GM19193 (cell line): ENCODE measurements around the gene MYO5B.

ENCODE experiments used
- POLR2A ChIP-seq: IDR thresholded peaks from 4 replicates; pipeline ENCODE4 v1.6.1; 2011; ENCODE audit not compliant: insufficient read depth, insufficient read length; ENCODE audit errors: extremely low read depth

The MYO5B gene

GRCh38 chr18:49899657-49900330 is 295.2 kb downstream of the MYO5B start:
- no peak for TF ChIP-seq POLR2A

GRCh38 chr18:49898421-49898820 is 296.5 kb downstream of the MYO5B start:
- TF ChIP-seq POLR2A: no peak

GRCh38 chr18:49894517-49895226 is 300.3 kb downstream of the MYO5B start:
- no peak for TF ChIP-seq POLR2A

DNA sequence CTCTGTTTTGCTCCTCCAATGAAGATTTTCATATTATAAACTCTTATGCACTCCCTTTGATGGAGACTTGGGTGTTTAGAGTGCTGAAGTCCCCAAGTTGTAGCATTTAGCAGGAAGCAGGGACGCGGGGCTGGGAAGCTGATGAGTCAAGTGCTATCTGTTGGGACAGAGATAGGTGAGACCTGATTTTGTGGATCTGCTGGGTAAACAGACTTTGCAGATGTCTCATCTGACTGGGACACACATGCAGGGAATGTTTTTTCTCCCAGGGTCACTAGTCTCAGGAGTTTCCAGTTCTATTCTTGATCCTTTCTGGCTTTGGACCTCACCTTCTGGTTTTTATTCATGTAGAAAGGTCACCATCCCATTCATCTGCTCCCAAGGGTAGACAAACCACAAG is 301.9 kb downstream of the MYO5B start:
- no peak for TF ChIP-seq POLR2A

GRCh38 chr18:49892148-49892924 is 302.6 kb downstream of the MYO5B start:
- no peak for TF ChIP-seq POLR2A

DNA sequence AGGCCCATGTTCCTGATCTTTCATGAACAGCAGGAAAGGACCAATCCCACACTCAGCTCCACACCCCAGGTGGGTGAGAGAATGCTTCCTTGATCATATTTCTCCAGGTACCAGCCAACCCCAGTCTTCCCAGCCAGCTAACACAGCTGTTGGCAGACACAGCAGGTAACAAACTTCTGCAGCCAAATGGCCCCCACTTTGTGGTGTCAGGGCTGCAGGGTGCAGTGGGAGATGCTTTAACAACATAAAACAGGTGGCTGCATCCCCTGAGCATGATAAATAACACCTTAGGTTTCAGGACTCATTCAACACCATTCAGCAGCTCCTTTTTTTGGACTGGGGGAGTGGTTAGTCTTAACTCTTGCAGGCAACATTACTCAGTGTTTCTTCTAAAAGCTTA is 304.9 kb downstream of the MYO5B start:
- TF ChIP-seq POLR2A: no peak

- TF ChIP-seq POLR2A: no peak
Measured at GRCh38 chr18:49886891-49887764, 307.8 kb downstream of the MYO5B start.

- no peak for TF ChIP-seq POLR2A
Measured at GRCh38 chr18:49884959-49885358, 310.0 kb downstream of the MYO5B start.

GRCh38 chr18:49884465-49884864 is 310.5 kb downstream of the MYO5B start:
- TF ChIP-seq POLR2A: no peak

DNA sequence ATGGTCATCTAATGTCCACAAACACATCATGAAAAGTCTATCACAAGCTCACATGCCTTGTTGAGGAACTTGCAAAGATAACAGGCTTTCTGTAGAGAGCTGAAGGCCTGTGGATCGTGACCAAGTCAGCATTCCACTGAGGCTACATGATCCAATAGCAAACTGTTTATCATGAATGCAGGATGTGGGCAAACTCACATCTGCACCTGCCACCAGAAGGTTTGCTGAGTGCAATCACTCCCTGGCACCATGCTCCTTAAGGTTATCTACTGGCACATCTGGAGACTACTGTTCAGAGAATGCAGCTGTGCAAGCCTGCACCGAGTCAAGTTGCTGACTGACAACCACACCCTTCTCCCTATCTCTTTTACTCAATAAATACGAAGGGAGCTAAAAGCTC is 314.3 kb downstream of the MYO5B start:
- TF ChIP-seq POLR2A: no peak

DNA sequence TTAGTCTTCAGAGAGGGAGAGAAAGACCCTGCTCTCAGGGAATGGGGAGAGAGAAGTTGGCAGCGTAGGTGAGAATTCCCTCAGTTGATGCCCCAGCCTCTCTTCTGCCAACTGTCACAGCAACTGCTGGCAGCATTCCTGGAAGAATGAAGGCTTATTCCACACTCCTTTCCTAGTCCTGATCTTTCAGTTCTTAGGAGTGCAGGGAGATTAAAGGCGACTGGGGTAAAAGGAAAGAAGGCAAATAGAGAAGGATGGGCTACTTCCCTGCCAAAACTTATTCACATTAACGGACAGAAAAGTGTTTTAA is 315.7 kb downstream of the MYO5B start:
- TF ChIP-seq POLR2A: no peak

GRCh38 chr18:49878567-49879270 is 316.2 kb downstream of the MYO5B start:
- no peak for TF ChIP-seq POLR2A

DNA sequence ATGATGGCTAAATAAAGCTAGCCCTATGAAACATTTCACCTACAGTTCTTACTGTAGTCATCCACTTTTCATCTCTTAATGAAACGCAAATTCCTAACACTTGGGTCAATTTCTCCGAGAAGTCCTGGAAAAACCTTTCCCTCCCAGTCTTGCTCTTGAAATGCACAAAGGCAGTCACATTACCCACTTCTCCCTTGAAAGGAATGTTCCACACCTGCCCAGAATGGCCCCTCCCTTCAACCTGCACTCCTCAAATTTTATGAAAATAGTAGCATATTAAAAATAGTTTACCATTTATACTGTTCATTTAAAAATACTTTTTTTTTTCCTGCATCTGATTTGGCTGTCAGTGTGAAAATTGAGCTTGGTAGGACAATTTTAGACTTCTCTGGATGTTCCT is 316.9 kb downstream of the MYO5B start:
- no peak for TF ChIP-seq POLR2A

DNA sequence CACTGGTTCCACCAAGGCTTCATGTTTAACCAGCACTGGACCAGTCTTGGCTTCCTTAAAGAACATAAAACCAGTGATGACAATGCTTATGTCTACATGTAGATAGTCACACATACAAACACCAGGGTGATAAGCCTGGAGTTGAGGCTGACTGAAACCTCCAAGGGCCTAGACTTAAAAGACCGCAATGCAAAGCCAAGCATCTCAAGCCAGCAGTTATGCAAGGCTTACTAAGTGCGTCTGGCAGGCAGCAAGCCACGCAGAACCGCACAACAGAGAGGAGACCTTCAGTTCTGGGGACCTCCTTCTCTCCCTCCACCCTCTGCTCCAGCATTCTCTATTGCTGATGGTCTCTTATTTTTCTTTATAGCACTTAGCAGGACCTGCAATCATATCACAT is 318.4 kb downstream of the MYO5B start:
- TF ChIP-seq POLR2A: no peak

- TF ChIP-seq POLR2A: no peak
Measured at GRCh38 chr18:49875783-49876182, 319.2 kb downstream of the MYO5B start.

DNA sequence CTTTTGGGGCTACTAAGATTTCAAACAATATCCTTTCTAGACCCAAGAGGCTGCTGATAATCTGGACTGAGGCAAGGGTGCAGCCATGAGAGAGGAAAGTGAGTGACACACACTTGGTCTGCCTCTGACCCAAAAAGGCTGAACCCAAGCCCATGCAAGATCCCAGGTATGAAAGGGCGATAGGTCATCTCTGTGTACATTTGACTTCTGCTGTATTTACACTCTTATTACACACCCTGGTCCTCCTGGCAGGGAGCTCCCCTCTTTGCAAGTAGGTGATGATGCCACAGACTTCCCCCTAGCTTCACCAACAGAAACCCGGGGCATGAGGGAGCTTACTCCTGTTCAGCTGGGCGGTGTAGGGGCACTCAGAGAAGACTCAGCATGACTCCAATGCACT is 319.8 kb downstream of the MYO5B start:
- no peak for TF ChIP-seq POLR2A
